Panc1 (cell line): Measurements from ENCODE around the gene SLC39A5. TPM values are rescaled to one million over a fixed set of nuclear protein-coding genes. Genes with fewer than 3 reads are reported as not detected.

ENCODE experiments used
- ATAC-seq: fragments of 200-7000 bp; cut with Tn5 transposase; 2 replicates; pipeline ENCODE4 v1.9.1; 2020; ENCODE audit warnings: mild to moderate bottlenecking, moderate library complexity
- BruUV-seq: library from RNA; stranded (reverse); fragments of 400-500 nt; replicated peaks from 2 replicates; lab custom pipeline; 2021; lab: Mats Ljungman, UMichigan
- CTCF ChIA-PET: fragments of 300-600 bp; sonication (Branson Sonifier 250); formaldehyde crosslinking; loops from one replicate; lab custom pipeline; 2022; ENCODE audit warnings: antibody characterized with exemption; lab: Charles Lee
- POLR2A ChIA-PET: fragments of 300-600 bp; sonication (Branson Sonifier 250); formaldehyde crosslinking; loops from one replicate; lab custom pipeline; 2022; ENCODE audit warnings: antibody characterized with exemption; lab: Charles Lee
- DNase-seq: peaks from one replicate; pipeline ENCODE4 v3.0.0-alpha.2; 2010; ENCODE audit warnings: low read depth, low spot score
- H3K27ac ChIP-seq: 2 replicates; pipeline ENCODE4 v1.5.1; 2011; ENCODE audit warnings: mild to moderate bottlenecking, low read length, inconsistent platforms
- H3K27me3 ChIP-seq: fragments of 200-500 bp; sonication (Bioruptor generic); 2 replicates; pipeline ENCODE4 v1.6.0; 2014; ENCODE audit warnings: low read length, inconsistent platforms; ENCODE audit not compliant: control insufficient read depth, insufficient read depth
- H3K36me3 ChIP-seq: fragments of 200-500 bp; sonication (Bioruptor generic); 2 replicates; pipeline ENCODE4 v1.5.1; 2014; ENCODE audit warnings: inconsistent platforms, mild to moderate bottlenecking, low read length, moderate library complexity; ENCODE audit not compliant: control insufficient read depth, insufficient read depth
- H3K4me1 ChIP-seq: 2 replicates; pipeline ENCODE4 v1.5.1; 2011; ENCODE audit warnings: inconsistent platforms, mild to moderate bottlenecking, low read length, moderate library complexity; ENCODE audit not compliant: control insufficient read depth, insufficient read depth
- H3K4me3 ChIP-seq, 2 experiments: 2 replicates each; pipeline ENCODE4 v1.5.1; 2011 to 2012; ENCODE audit warnings: low read depth in 2 of 2, low read length in 2 of 2, mild to moderate bottlenecking in 2 of 2, inconsistent platforms in 1 of 2, moderate library complexity in 1 of 2
- H3K9me3 ChIP-seq: fragments of 200-500 bp; sonication (Bioruptor generic); 2 replicates; pipeline ENCODE4 v1.5.1; 2014; ENCODE audit warnings: low read depth, mild to moderate bottlenecking, inconsistent platforms, low read length, moderate library complexity; ENCODE audit not compliant: control insufficient read depth, insufficient read depth
- CTCF ChIP-seq: fragments of 450-650 bp; IDR thresholded peaks from 2 replicates; pipeline ENCODE4 v1.5.1; 2017; ENCODE audit warnings: mild to moderate bottlenecking
- POLR2AphosphoS5 ChIP-seq: IDR thresholded peaks from 2 replicates; pipeline ENCODE4 v1.6.1; 2012; ENCODE audit warnings: mild to moderate bottlenecking, low read depth, low read length, moderate library complexity
- SIN3A ChIP-seq: IDR thresholded peaks from 2 replicates; pipeline ENCODE4 v1.6.1; 2012; ENCODE audit warnings: low read depth, mild to moderate bottlenecking, low read length, moderate library complexity, borderline replicate concordance; ENCODE audit not compliant: insufficient read depth
- TCF7L2 ChIP-seq: IDR thresholded peaks from 2 replicates; pipeline ENCODE4 v1.6.1; 2011; ENCODE audit warnings: mild to moderate bottlenecking, low read depth, low read length, inconsistent platforms
- in situ Hi-C: cut with HindIII; loops from 2 replicates; pipeline ENCODE4 v1.10.0; 2016; ENCODE audit warnings: low sequenced_read_pairs, low pct_unique_long_range_greater_than_20kb
- intact Hi-C: fragments of 100-400 bp; cut with micrococcal nuclease; formaldehyde crosslinking; loops from one replicate; pipeline ENCODE4 v1.10.0; 2022; ENCODE audit not compliant: unreplicated experiment
- total RNA-seq: library from RNA; stranded (reverse); gene quantifications from one replicate; pipeline ENCODE4 v1.2.1, GENCODE V29; 2021; ENCODE audit not compliant: unreplicated experiment
- TF ChIP-seq, protein P1 (sequence below), 2 experiments: IDR thresholded peaks; 2 replicates each; pipeline ENCODE4 v1.6.1; 2011 to 2012; ENCODE audit warnings: low read depth in 2 of 2, control low read depth in 1 of 2, low read length in 1 of 2, mild to moderate bottlenecking in 1 of 2, moderate library complexity in 1 of 2; ENCODE audit not compliant: insufficient read depth in 1 of 2

Gene SLC39A5
- total RNA-seq, 1 experiment from 2014 or later: 0.23 TPM

GRCh38 chr12:56221232-56221756, 8.6 kb upstream of the SLC39A5 start:
- no peak for DNase-seq
- BruUV-seq: TSS peak; percentile 99
- H3K27ac ChIP-seq: peak overlapping the region; percentile 94
- no peaks in the 10 kb centered on the region for H3K27me3 ChIP-seq
- no peak for ATAC-seq
- no peaks in the 10 kb centered on the region; the same call in 1 of the 2 replicates for H3K36me3 ChIP-seq
- H3K9me3 ChIP-seq: no peaks in the 10 kb centered on the region
- in situ Hi-C loops (no loop called here), intact Hi-C loops (no loop called here)
- peaks cover 16% of the 10 kb centered on the region for H3K4me1 ChIP-seq
- ChIA-PET CTCF (interaction anchor here (0.6 to 2.3 kb wide), 5 partner anchors 15 to 96 kb away, joined by 3 to 41 read pairs (median 3); partner anchors contain the start of genes ANKRD52 and SMARCC2), POLR2A (interaction anchor here (0.9 to 1.8 kb wide), 4 partner anchors 10 to 93 kb away, joined by 3 to 5 read pairs (median 4); partner anchors contain the start of gene ESYT1)
- TF ChIP-seq POLR2AphosphoS5: no peak
- no peak for TF ChIP-seq TCF7L2
- TF ChIP-seq, protein P1, sequence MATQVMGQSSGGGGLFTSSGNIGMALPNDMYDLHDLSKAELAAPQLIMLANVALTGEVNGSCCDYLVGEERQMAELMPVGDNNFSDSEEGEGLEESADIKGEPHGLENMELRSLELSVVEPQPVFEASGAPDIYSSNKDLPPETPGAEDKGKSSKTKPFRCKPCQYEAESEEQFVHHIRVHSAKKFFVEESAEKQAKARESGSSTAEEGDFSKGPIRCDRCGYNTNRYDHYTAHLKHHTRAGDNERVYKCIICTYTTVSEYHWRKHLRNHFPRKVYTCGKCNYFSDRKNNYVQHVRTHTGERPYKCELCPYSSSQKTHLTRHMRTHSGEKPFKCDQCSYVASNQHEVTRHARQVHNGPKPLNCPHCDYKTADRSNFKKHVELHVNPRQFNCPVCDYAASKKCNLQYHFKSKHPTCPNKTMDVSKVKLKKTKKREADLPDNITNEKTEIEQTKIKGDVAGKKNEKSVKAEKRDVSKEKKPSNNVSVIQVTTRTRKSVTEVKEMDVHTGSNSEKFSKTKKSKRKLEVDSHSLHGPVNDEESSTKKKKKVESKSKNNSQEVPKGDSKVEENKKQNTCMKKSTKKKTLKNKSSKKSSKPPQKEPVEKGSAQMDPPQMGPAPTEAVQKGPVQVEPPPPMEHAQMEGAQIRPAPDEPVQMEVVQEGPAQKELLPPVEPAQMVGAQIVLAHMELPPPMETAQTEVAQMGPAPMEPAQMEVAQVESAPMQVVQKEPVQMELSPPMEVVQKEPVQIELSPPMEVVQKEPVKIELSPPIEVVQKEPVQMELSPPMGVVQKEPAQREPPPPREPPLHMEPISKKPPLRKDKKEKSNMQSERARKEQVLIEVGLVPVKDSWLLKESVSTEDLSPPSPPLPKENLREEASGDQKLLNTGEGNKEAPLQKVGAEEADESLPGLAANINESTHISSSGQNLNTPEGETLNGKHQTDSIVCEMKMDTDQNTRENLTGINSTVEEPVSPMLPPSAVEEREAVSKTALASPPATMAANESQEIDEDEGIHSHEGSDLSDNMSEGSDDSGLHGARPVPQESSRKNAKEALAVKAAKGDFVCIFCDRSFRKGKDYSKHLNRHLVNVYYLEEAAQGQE (IDR thresholded peaks at IDR 0.05; ENCODE audit: insufficient read depth in 1 of 2, low read depth in 2 of 2, low read length in 1 of 2): no peak
- no peak for TF ChIP-seq CTCF
- TF ChIP-seq SIN3A: no peak
- peak overlapping the region; percentile 74 to 86 for H3K4me3 ChIP-seq

DNA sequence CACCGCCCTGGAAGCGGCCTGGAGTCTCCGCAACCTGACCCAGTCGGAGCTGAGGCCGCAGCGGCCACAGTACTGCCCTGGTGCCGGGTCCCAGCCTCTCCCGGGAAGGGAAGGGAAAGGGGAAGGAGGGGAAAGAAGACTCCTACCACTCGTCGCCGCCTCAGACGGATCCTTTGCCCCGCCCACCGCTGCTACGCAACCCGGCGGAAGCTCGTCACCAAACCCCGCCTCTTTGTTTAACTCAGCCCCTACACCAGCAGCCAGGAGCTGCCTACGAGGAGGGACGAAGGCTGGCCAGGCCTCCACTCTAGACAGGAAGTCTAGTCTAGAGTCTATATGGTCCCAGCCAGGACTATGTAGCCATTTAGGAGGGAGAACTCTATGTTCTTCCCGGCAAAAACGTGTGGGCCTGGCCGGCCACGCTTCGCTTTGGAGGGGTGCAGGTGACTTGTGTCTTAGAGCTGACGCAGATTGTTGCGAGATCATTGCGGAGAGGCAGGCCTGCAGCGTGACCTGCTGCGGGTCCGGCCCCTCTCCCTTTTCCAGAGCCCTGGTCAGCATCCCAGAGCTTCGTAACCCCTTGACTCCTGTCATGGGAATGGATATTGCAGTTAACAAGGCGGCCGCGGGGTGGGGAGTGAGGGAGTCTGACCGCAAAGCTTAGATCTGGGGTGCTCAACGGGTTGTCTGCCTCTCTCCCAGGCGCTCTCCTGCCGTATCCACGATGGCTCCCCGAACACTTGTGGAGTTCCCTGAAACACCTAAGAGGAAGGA, 7.9 kb upstream of the SLC39A5 start, which contains the start of gene RNF41:
RNF41 (minus strand) TSS at position 166 of the 774 bp plus-strand sequence. CDS start 7,875 bp downstream, outside the sequence.
- Histone ChIP-seq H3K4me3 (peak within 1 kb of the TSS; percentile 74 to 86), H3K36me3 (no peaks in the 10 kb centered on the region; the same call in 1 of the 2 replicates), H3K9me3 (no peaks in the 10 kb centered on the region), H3K27me3 (no peaks in the 10 kb centered on the region), H3K27ac (peak within 1 kb of the TSS; percentile 94), H3K4me1 (peaks cover 16% of the 10 kb centered on the region)
- ChIA-PET POLR2A (interaction anchor here (0.6 to 1.8 kb wide), 5 partner anchors 11 to 94 kb away, joined by 3 to 5 read pairs (median 4); partner anchors contain the start of gene ESYT1), CTCF (interaction anchor here (0.5 to 2.3 kb wide), 10 partner anchors 10 to 59 kb away, joined by 3 to 41 read pairs (median 3); partner anchors contain the start of genes ANKRD52 and SMARCC2)
- intact Hi-C loops: no loop called here
- DNase-seq (peak; percentile 85), ATAC-seq (peak; percentile 93)
- BruUV-seq: no TSS peak
- in situ Hi-C loops: no loop called here
- TF ChIP-seq TCF7L2: no peak
- TF ChIP-seq SIN3A: peak; percentile 57; the same call in 1 of the 2 replicates
- TF ChIP-seq, protein P1 (IDR thresholded peaks at IDR 0.05; ENCODE audit: insufficient read depth in 1 of 2, low read depth in 2 of 2, low read length in 1 of 2): no peak
- no peak for TF ChIP-seq CTCF
- TF ChIP-seq POLR2AphosphoS5: peak; percentile 91
